SK-N-SH treated with all-trans-retinoic acid at 6 μM for 48 hours (cell line): ENCODE results near the gene DPEP2NB.

Experiments used
- BACH2 ChIP-seq: fragments of 250-450 bp; sonication (Bioruptor Pico); IDR thresholded peaks from 2 replicates; pipeline ENCODE4 v1.9.0; 2021; ENCODE audit warnings: mild to moderate bottlenecking, borderline replicate concordance
- PPARA ChIP-seq: fragments of 250-450 bp; sonication (Bioruptor Pico); IDR thresholded peaks from 2 replicates; pipeline ENCODE4 v1.5.0; 2020; ENCODE audit warnings: mild to moderate bottlenecking, borderline replicate concordance
- RARB ChIP-seq: fragments of 250-450 bp; sonication (Bioruptor Pico); IDR thresholded peaks from 2 replicates; pipeline ENCODE4 v1.8.0; 2021; ENCODE audit warnings: mild to moderate bottlenecking, moderate library complexity
- SNAI2 ChIP-seq: fragments of 250-450 bp; sonication (Bioruptor Pico); IDR thresholded peaks from 2 replicates; pipeline ENCODE4 v1.5.0; 2020; ENCODE audit warnings: mild to moderate bottlenecking, moderate library complexity
- TCF4 ChIP-seq: fragments of 250-450 bp; sonication (Bioruptor Pico); IDR thresholded peaks from 2 replicates; pipeline ENCODE4 v1.8.0; 2021; ENCODE audit warnings: mild to moderate bottlenecking, moderate library complexity, borderline replicate concordance
- TOX ChIP-seq: fragments of 250-450 bp; sonication (Bioruptor Pico); IDR thresholded peaks from 2 replicates; pipeline ENCODE4 v1.8.0; 2021; ENCODE audit warnings: mild to moderate bottlenecking, moderate library complexity, borderline replicate concordance
- ZFP3 ChIP-seq: fragments of 250-450 bp; sonication (Bioruptor Pico); IDR thresholded peaks from 2 replicates; pipeline ENCODE4 v1.5.0; 2020; ENCODE audit warnings: mild to moderate bottlenecking, moderate library complexity
- ZFP30 ChIP-seq: fragments of 450-650 bp; formaldehyde crosslinking; IDR thresholded peaks from 2 replicates; pipeline ENCODE4 v1.5.0; 2022; ENCODE audit warnings: mild to moderate bottlenecking, moderate library complexity
- TF ChIP-seq, protein P1 (sequence below): fragments of 250-450 bp; sonication (Bioruptor Pico); IDR thresholded peaks from 2 replicates; pipeline ENCODE4 v1.8.0; 2020; ENCODE audit warnings: mild to moderate bottlenecking, moderate library complexity, borderline replicate concordance
- TF ChIP-seq, protein P2 (sequence below): fragments of 250-450 bp; sonication (Bioruptor Pico); IDR thresholded peaks from 2 replicates; pipeline ENCODE4 v1.5.0; 2020; ENCODE audit warnings: mild to moderate bottlenecking, moderate library complexity
- TF ChIP-seq, protein P3 (sequence below): fragments of 250-450 bp; sonication (Bioruptor Pico); IDR thresholded peaks from 2 replicates; pipeline ENCODE4 v1.5.1; 2021; ENCODE audit warnings: mild to moderate bottlenecking, moderate library complexity
- TF ChIP-seq, protein P4 (sequence below): fragments of 250-450 bp; sonication (Bioruptor Pico); IDR thresholded peaks from 2 replicates; pipeline ENCODE4 v1.8.0; 2021; ENCODE audit warnings: low read depth, mild to moderate bottlenecking, moderate library complexity, borderline replicate concordance
- TF ChIP-seq, protein P5 (sequence below): fragments of 250-450 bp; sonication (Bioruptor Pico); IDR thresholded peaks from 2 replicates; pipeline ENCODE4 v1.5.1; 2020; ENCODE audit warnings: low read depth, mild to moderate bottlenecking, moderate library complexity

DNA sequence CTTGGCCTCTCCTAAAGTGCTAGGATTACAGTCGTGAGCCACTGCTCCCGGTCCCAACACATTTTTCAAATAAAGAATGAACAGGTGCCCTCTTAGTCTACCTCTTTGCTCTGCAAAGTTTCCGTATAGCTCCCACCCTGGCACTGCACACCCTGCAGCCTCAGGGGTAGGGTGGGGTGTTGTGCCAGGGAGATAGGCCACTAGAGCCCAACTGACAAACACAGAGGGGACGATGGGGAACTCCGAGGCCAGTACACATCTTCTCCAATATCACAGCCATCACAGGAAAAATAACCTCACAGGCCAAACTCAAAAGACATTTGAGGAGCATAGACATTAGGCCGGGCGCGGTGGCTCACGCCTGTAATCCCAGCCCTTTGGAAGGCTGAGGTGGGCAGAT lies 44.6 kb downstream of the DPEP2NB start:
- TF ChIP-seq, protein P1, sequence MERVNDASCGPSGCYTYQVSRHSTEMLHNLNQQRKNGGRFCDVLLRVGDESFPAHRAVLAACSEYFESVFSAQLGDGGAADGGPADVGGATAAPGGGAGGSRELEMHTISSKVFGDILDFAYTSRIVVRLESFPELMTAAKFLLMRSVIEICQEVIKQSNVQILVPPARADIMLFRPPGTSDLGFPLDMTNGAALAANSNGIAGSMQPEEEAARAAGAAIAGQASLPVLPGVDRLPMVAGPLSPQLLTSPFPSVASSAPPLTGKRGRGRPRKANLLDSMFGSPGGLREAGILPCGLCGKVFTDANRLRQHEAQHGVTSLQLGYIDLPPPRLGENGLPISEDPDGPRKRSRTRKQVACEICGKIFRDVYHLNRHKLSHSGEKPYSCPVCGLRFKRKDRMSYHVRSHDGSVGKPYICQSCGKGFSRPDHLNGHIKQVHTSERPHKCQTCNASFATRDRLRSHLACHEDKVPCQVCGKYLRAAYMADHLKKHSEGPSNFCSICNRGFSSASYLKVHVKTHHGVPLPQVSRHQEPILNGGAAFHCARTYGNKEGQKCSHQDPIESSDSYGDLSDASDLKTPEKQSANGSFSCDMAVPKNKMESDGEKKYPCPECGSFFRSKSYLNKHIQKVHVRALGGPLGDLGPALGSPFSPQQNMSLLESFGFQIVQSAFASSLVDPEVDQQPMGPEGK = no peak
- TF ChIP-seq PPARA (CRISPR knock-in tag) (no peak), ZFP3 (CRISPR knock-in tag) (no peak), TCF4 (no peak), TOX (CRISPR knock-in tag) (no peak), ZFP30 (CRISPR knock-in tag) (no peak), RARB (CRISPR knock-in tag) (no peak), BACH2 (CRISPR knock-in tag) (no peak), SNAI2 (no peak)
- TF ChIP-seq, protein P2, sequence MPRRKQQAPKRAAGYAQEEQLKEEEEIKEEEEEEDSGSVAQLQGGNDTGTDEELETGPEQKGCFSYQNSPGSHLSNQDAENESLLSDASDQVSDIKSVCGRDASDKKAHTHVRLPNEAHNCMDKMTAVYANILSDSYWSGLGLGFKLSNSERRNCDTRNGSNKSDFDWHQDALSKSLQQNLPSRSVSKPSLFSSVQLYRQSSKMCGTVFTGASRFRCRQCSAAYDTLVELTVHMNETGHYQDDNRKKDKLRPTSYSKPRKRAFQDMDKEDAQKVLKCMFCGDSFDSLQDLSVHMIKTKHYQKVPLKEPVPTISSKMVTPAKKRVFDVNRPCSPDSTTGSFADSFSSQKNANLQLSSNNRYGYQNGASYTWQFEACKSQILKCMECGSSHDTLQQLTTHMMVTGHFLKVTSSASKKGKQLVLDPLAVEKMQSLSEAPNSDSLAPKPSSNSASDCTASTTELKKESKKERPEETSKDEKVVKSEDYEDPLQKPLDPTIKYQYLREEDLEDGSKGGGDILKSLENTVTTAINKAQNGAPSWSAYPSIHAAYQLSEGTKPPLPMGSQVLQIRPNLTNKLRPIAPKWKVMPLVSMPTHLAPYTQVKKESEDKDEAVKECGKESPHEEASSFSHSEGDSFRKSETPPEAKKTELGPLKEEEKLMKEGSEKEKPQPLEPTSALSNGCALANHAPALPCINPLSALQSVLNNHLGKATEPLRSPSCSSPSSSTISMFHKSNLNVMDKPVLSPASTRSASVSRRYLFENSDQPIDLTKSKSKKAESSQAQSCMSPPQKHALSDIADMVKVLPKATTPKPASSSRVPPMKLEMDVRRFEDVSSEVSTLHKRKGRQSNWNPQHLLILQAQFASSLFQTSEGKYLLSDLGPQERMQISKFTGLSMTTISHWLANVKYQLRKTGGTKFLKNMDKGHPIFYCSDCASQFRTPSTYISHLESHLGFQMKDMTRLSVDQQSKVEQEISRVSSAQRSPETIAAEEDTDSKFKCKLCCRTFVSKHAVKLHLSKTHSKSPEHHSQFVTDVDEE = no peak
- TF ChIP-seq, protein P3, sequence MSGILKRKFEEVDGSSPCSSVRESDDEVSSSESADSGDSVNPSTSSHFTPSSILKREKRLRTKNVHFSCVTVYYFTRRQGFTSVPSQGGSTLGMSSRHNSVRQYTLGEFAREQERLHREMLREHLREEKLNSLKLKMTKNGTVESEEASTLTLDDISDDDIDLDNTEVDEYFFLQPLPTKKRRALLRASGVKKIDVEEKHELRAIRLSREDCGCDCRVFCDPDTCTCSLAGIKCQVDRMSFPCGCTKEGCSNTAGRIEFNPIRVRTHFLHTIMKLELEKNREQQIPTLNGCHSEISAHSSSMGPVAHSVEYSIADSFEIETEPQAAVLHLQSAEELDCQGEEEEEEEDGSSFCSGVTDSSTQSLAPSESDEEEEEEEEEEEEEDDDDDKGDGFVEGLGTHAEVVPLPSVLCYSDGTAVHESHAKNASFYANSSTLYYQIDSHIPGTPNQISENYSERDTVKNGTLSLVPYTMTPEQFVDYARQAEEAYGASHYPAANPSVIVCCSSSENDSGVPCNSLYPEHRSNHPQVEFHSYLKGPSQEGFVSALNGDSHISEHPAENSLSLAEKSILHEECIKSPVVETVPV (CRISPR knock-in tag) = no peak
- TF ChIP-seq, protein P4, sequence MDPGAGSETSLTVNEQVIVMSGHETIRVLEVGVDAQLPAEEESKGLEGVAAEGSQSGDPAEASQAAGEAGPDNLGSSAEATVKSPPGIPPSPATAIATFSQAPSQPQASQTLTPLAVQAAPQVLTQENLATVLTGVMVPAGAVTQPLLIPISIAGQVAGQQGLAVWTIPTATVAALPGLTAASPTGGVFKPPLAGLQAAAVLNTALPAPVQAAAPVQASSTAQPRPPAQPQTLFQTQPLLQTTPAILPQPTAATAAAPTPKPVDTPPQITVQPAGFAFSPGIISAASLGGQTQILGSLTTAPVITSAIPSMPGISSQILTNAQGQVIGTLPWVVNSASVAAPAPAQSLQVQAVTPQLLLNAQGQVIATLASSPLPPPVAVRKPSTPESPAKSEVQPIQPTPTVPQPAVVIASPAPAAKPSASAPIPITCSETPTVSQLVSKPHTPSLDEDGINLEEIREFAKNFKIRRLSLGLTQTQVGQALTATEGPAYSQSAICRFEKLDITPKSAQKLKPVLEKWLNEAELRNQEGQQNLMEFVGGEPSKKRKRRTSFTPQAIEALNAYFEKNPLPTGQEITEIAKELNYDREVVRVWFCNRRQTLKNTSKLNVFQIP = no peak
- TF ChIP-seq, protein P5, sequence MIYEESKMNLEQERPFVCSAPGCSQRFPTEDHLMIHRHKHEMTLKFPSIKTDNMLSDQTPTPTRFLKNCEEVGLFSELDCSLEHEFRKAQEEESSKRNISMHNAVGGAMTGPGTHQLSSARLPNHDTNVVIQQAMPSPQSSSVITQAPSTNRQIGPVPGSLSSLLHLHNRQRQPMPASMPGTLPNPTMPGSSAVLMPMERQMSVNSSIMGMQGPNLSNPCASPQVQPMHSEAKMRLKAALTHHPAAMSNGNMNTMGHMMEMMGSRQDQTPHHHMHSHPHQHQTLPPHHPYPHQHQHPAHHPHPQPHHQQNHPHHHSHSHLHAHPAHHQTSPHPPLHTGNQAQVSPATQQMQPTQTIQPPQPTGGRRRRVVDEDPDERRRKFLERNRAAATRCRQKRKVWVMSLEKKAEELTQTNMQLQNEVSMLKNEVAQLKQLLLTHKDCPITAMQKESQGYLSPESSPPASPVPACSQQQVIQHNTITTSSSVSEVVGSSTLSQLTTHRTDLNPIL (CRISPR knock-in tag) = no peak
